ENCODE results near the gene FAM76B.

GRCh38 chr11:95750101-95750500, 39.5 kb downstream of the FAM76B start:
- TF ChIP-seq CTCF (IDR thresholded peaks at IDR 0.05) (no peak), EZH2 (IDR thresholded peaks at IDR 0.05; ENCODE audit: borderline replicate concordance, insufficient read depth, low read depth, low read length, poor library complexity, severe bottlenecking) (no peak)

All from B cell (primary cell).